ENCODE results near the gene EBLN2.

Gene EBLN2

DNA sequence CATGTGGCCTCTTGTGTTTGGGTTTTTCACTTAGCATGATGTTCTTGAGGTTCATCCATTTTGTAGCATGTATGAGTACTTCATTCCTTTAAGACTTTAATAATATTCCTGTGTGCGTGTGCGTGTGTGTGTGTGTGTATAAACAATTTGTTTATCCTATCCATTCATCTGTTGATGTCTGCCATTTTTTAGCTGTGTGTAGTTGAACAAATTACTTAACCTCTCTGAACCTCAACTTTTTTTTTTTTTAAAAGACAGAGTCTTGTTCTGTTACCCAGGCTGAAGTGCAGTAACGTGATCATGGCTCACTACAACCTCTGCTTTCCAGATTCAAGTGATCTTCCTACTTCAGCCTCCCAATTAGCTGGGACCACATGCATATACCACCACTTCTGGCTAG is 47.3 kb downstream of the EBLN2 start:
- no peak overlapping the region for H3K4me3 ChIP-seq (ENCODE audit: low read depth, low read length)
- no peak for DNase-seq (ENCODE audit: low read depth)
- TF ChIP-seq, protein P1, sequence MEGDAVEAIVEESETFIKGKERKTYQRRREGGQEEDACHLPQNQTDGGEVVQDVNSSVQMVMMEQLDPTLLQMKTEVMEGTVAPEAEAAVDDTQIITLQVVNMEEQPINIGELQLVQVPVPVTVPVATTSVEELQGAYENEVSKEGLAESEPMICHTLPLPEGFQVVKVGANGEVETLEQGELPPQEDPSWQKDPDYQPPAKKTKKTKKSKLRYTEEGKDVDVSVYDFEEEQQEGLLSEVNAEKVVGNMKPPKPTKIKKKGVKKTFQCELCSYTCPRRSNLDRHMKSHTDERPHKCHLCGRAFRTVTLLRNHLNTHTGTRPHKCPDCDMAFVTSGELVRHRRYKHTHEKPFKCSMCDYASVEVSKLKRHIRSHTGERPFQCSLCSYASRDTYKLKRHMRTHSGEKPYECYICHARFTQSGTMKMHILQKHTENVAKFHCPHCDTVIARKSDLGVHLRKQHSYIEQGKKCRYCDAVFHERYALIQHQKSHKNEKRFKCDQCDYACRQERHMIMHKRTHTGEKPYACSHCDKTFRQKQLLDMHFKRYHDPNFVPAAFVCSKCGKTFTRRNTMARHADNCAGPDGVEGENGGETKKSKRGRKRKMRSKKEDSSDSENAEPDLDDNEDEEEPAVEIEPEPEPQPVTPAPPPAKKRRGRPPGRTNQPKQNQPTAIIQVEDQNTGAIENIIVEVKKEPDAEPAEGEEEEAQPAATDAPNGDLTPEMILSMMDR (IDR thresholded peaks at IDR 0.05; ENCODE audit: insufficient read depth, low read depth, low read length, missing control alignments), result no peak

DNA sequence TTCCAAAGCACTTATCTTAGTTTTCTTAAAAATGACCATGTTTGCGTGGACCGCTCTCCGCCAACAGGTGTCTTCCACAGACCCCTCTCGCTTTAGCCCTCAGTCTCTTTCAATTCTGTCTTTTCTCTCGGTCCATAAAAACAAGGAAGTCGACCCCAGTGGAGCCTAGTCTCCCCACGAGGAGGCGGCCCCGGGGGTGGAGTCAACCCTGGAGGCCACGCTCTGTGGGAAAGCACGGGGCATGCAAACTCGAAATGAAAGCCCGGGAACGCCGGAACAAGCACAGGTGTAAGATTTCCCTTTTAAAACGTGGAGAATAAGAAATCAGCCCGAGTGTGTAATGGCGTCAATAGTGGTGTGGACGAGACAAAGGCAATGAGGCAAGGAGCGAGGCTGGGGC is 49.1 kb downstream of the EBLN2 start:
- TF ChIP-seq, protein P1 (IDR thresholded peaks at IDR 0.05; ENCODE audit: insufficient read depth, low read depth, low read length, missing control alignments), result no peak
- H3K4me3 ChIP-seq (ENCODE audit: low read depth, low read length), result no peak overlapping the region
- no peak for DNase-seq (ENCODE audit: low read depth)
